ENCODE measurements around the gene CYB5R4. TPM values are rescaled to one million over a fixed set of nuclear protein-coding genes. Genes with fewer than 3 reads are reported as not detected.

Gene CYB5R4
- total RNA-seq, 1 donor from 2014 or later: 5.2 TPM

DNA sequence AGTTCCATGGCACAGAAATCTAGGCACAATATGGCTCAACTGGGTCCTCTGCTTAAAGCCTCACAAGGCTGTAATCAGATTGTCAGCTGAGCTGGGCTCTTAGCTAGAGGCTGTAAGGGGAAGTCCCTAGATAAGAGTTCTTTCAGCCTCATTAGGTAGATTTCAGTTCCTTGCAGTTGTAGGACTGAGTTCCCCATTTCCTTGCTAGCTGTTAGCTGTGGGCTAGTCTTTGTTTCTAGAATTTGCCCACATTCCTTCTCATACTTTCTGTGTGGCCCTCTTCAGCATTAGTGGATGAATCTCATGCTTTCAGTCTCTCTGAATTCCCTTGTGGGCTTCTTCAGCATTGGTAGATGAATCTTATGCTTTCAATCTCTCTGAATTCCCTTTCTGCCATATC lies 103.1 kb downstream of the CYB5R4 start:
- H3K36me3 ChIP-seq (ENCODE audit: control insufficient read depth in 3 of 3, insufficient read depth in 3 of 3, low read length in 3 of 3): peaks cover 6 to 21% (median 17%) of the 10 kb centered on the region in 3 donors
- H3K27me3 ChIP-seq (ENCODE audit: control insufficient read depth in 3 of 3, insufficient read depth in 3 of 3, low read length in 3 of 3): no peaks in the 10 kb centered on the region
- no peaks in the 10 kb centered on the region for H3K9me3 ChIP-seq (ENCODE audit: control insufficient read depth in 3 of 3, low read length in 3 of 3)
- H3K4me1 ChIP-seq (ENCODE audit: control insufficient read depth in 3 of 3, insufficient read depth in 3 of 3, low read length in 3 of 3): no peaks in the 10 kb centered on the region
- H3K4me3 ChIP-seq (ENCODE audit: low read length in 3 of 3): no peak overlapping the region
- H3K27ac ChIP-seq (ENCODE audit: low read depth, low read length): no peak overlapping the region
- H3K9ac ChIP-seq (ENCODE audit: low read depth in 1 of 3, low read length in 3 of 3): no peak overlapping the region

DNA sequence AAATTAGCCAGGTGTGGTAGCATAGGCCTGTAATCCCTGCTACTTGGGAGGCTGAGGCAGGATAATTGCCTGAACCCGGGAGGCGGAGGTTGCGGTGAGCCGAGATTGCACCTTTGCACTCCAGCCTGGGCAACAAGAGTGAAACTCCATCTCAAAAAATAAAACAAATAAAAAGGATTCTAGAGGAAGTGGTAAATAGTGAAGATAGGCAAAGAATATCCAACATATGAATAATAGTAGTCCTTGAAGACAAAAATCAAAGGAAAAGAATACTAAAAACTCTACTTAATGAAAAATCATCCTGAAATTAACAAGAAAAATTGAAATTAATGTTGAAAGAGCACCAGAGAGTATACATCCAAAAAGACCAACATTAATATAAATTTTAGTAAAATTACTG lies 107.0 kb downstream of the CYB5R4 start:
- Histone ChIP-seq H3K27me3 (ENCODE audit: control insufficient read depth in 3 of 3, insufficient read depth in 3 of 3, low read length in 3 of 3) (no peaks in the 10 kb centered on the region), H3K9me3 (ENCODE audit: control insufficient read depth in 3 of 3, low read length in 3 of 3) (no peaks in the 10 kb centered on the region), H3K4me1 (ENCODE audit: control insufficient read depth in 3 of 3, insufficient read depth in 3 of 3, low read length in 3 of 3) (no peaks in the 10 kb centered on the region), H3K27ac (ENCODE audit: low read depth, low read length) (no peak overlapping the region), H3K9ac (ENCODE audit: low read depth in 1 of 3, low read length in 3 of 3) (no peak overlapping the region), H3K4me3 (ENCODE audit: low read length in 3 of 3) (no peak overlapping the region), H3K36me3 (ENCODE audit: control insufficient read depth in 3 of 3, insufficient read depth in 3 of 3, low read length in 3 of 3) (peaks cover 0 to 15% (median 10%) of the 10 kb centered on the region in 3 donors)

DNA sequence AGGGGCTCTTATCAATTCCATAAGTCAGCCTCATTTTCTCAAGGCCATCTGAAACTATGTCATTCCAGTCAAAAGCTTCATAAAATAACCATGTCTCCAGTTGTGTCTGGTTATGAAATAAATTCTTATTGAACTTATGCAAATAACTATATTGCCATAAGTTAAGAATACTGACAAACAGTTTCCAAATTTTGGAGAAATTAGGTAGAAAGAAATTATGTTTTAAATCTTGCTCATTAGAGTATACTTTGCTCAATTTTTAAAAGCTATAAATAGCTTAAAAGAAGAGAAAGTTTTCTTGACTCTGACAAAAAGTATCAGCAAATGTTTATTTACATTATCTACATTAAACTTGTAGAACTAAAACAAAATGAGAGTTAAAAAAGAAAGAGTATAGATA lies 111.1 kb downstream of the CYB5R4 start:
- H3K4me3 ChIP-seq (ENCODE audit: low read length in 3 of 3): no peak overlapping the region
- H3K9me3 ChIP-seq (ENCODE audit: control insufficient read depth in 3 of 3, low read length in 3 of 3): no peaks in the 10 kb centered on the region
- H3K27me3 ChIP-seq (ENCODE audit: control insufficient read depth in 3 of 3, insufficient read depth in 3 of 3, low read length in 3 of 3): no peaks in the 10 kb centered on the region
- H3K4me1 ChIP-seq (ENCODE audit: control insufficient read depth in 3 of 3, insufficient read depth in 3 of 3, low read length in 3 of 3): no peaks in the 10 kb centered on the region
- no peak overlapping the region for H3K27ac ChIP-seq (ENCODE audit: low read depth, low read length)
- H3K9ac ChIP-seq (ENCODE audit: low read depth in 1 of 3, low read length in 3 of 3): no peak overlapping the region
- H3K36me3 ChIP-seq (ENCODE audit: control insufficient read depth in 3 of 3, insufficient read depth in 3 of 3, low read length in 3 of 3): no peaks in the 10 kb centered on the region

DNA sequence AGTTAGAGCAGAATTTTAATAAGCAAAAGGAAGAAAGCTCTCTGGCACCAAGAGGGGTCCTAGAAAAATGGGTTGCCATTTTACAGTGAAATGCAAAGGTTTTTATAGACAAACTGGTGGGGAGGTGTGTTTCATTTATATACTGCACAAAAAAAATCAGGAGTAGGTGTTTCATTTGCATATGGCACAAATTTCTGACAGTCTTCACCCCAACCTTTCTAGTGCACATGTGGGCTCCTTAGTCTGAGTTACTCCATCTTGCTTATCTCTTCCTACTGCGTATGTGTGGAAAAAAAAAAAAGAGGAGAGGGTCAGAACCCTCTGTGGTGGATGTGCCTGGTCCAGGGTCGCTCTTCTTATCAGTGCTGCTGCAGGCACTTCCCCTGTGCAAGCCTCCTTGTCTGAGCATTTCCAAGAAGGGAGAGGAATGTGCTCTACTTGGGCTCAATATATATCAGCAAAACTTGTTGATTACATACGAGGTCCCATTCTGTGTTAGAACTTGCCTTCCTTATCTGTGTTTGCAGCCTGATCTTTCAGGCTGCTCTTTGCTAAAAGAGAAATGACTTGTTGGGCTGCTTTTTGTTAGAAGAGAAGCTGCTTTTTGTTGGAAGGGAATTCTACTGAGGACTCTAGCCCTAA lies 115.0 kb downstream of the CYB5R4 start:
- Histone ChIP-seq H3K4me1 (ENCODE audit: control insufficient read depth in 3 of 3, insufficient read depth in 3 of 3, low read length in 3 of 3) (no peaks in the 10 kb centered on the region), H3K4me3 (ENCODE audit: low read length in 3 of 3) (no peak overlapping the region), H3K36me3 (ENCODE audit: control insufficient read depth in 3 of 3, insufficient read depth in 3 of 3, low read length in 3 of 3) (no peaks in the 10 kb centered on the region), H3K27ac (ENCODE audit: low read depth, low read length) (no peak overlapping the region), H3K9ac (ENCODE audit: low read depth in 1 of 3, low read length in 3 of 3) (no peak overlapping the region), H3K27me3 (ENCODE audit: control insufficient read depth in 3 of 3, insufficient read depth in 3 of 3, low read length in 3 of 3) (no peaks in the 10 kb centered on the region), H3K9me3 (ENCODE audit: control insufficient read depth in 3 of 3, low read length in 3 of 3) (no peaks in the 10 kb centered on the region)

DNA sequence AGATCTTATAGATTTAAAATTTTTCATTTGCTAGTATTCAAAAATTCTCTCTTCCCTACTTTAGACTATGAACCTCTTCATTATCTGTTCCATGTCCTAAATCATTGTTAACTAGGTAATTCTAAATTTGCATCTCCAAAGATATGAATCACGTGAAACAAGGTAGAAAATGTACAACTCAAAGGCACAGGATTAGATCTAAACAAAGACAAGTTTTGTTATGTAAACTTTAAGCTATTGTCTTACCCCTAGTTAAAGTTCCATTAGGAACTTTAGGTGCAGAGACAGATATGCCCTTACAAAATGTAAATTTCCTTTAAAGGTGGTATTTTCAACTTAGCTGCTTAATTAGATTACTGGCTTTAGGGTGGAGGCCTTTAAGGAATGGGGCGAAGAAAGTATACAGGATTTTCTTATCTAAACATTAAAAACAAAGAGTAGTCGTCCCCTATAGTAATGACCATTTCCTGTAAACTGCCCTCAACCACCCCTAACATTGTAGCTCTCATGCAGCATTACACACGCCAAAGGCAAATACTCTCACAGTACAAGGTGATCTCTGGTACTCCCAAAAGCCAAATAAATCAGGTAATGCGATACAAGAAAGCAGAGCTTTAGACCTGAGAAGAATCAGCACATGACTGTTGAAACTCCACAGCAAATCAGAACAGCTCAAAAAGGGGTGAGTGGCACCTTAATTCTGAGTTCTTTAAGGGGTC lies 116.7 kb downstream of the CYB5R4 start:
- Histone ChIP-seq H3K4me3 (ENCODE audit: low read length in 3 of 3) (no peak overlapping the region), H3K9ac (ENCODE audit: low read depth in 1 of 3, low read length in 3 of 3) (no peak overlapping the region), H3K27ac (ENCODE audit: low read depth, low read length) (no peak overlapping the region), H3K27me3 (ENCODE audit: control insufficient read depth in 3 of 3, insufficient read depth in 3 of 3, low read length in 3 of 3) (no peaks in the 10 kb centered on the region), H3K4me1 (ENCODE audit: control insufficient read depth in 3 of 3, insufficient read depth in 3 of 3, low read length in 3 of 3) (no peaks in the 10 kb centered on the region), H3K9me3 (ENCODE audit: control insufficient read depth in 3 of 3, low read length in 3 of 3) (no peaks in the 10 kb centered on the region), H3K36me3 (ENCODE audit: control insufficient read depth in 3 of 3, insufficient read depth in 3 of 3, low read length in 3 of 3) (no peaks in the 10 kb centered on the region)

DNA sequence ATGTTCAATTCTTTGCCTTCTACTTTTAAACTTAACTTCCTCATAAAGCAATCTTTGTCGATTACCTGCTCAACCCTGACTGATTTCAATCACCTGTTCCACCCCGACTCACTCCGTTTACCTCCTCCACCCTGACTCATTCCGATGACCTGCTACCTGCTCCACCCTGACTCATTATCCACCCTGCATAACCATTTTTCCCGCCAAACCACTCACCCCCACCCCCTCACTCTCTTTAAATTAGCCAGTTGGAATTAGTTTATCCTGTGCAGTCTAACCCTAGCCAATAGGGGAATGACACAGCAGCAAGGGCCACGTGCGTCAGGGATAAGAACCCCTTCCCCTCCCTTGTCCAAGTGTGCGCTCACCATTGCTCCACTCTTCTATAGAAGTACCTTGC lies 117.4 kb downstream of the CYB5R4 start:
- Histone ChIP-seq H3K9me3 (ENCODE audit: control insufficient read depth in 3 of 3, low read length in 3 of 3) (no peaks in the 10 kb centered on the region), H3K4me1 (ENCODE audit: control insufficient read depth in 3 of 3, insufficient read depth in 3 of 3, low read length in 3 of 3) (no peaks in the 10 kb centered on the region), H3K27me3 (ENCODE audit: control insufficient read depth in 3 of 3, insufficient read depth in 3 of 3, low read length in 3 of 3) (no peaks in the 10 kb centered on the region), H3K4me3 (ENCODE audit: low read length in 3 of 3) (no peak overlapping the region), H3K27ac (ENCODE audit: low read depth, low read length) (no peak overlapping the region), H3K36me3 (ENCODE audit: control insufficient read depth in 3 of 3, insufficient read depth in 3 of 3, low read length in 3 of 3) (no peaks in the 10 kb centered on the region), H3K9ac (ENCODE audit: low read depth in 1 of 3, low read length in 3 of 3) (no peak overlapping the region)

DNA sequence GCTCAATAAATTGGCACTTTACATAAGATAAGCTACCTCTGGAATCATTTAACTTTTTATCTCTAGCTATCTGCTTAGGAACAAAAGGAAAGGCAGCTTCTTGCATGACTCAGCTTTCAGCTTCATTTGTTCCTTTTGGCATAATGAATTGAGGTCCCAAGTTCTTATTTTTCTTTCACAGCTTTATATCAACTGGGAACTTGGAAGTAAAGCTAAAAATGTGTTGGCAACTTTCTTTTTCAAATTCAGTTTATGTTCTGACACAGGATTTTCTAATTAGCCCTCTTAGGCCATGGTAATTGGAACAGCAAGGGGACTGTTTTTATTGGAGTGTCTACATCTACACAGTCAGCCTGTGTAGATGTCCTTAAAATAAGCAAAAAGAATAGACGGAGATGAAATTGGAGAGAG lies 118.8 kb downstream of the CYB5R4 start:
- Histone ChIP-seq H3K27me3 (ENCODE audit: control insufficient read depth in 3 of 3, insufficient read depth in 3 of 3, low read length in 3 of 3) (no peaks in the 10 kb centered on the region), H3K27ac (ENCODE audit: low read depth, low read length) (no peak overlapping the region), H3K36me3 (ENCODE audit: control insufficient read depth in 3 of 3, insufficient read depth in 3 of 3, low read length in 3 of 3) (peaks cover 0 to 2% (median 0%) of the 10 kb centered on the region in 3 donors), H3K4me3 (ENCODE audit: low read length in 3 of 3) (no peak overlapping the region), H3K9me3 (ENCODE audit: control insufficient read depth in 3 of 3, low read length in 3 of 3) (no peaks in the 10 kb centered on the region), H3K9ac (ENCODE audit: low read depth in 1 of 3, low read length in 3 of 3) (no peak overlapping the region), H3K4me1 (ENCODE audit: control insufficient read depth in 3 of 3, insufficient read depth in 3 of 3, low read length in 3 of 3) (no peaks in the 10 kb centered on the region)

DNA sequence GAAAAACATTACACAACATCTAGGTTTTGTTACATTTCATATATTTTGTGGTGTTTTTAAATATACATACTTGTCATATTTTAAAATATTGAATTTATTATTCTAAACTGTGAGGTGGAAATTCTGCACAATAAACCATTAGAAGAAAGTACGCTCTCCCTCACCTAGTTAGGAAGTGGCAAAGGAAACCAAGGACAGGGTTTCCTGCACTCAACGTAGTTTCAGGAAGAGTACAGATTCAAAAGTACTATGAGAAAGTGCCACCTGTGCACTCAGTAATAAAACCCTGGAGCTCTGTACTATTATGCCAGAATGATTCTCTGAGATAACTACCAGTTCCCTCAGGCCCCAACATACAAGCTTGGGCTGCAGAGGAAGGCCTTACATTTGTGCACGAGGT lies 119.5 kb downstream of the CYB5R4 start:
- Histone ChIP-seq H3K36me3 (ENCODE audit: control insufficient read depth in 3 of 3, insufficient read depth in 3 of 3, low read length in 3 of 3) (peaks cover 0 to 3% (median 0%) of the 10 kb centered on the region in 3 donors), H3K4me3 (ENCODE audit: low read length in 3 of 3) (no peak overlapping the region), H3K27ac (ENCODE audit: low read depth, low read length) (no peak overlapping the region), H3K9me3 (ENCODE audit: control insufficient read depth in 3 of 3, low read length in 3 of 3) (no peaks in the 10 kb centered on the region), H3K27me3 (ENCODE audit: control insufficient read depth in 3 of 3, insufficient read depth in 3 of 3, low read length in 3 of 3) (no peaks in the 10 kb centered on the region), H3K9ac (ENCODE audit: low read depth in 1 of 3, low read length in 3 of 3) (no peak overlapping the region), H3K4me1 (ENCODE audit: control insufficient read depth in 3 of 3, insufficient read depth in 3 of 3, low read length in 3 of 3) (no peaks in the 10 kb centered on the region)

DNA sequence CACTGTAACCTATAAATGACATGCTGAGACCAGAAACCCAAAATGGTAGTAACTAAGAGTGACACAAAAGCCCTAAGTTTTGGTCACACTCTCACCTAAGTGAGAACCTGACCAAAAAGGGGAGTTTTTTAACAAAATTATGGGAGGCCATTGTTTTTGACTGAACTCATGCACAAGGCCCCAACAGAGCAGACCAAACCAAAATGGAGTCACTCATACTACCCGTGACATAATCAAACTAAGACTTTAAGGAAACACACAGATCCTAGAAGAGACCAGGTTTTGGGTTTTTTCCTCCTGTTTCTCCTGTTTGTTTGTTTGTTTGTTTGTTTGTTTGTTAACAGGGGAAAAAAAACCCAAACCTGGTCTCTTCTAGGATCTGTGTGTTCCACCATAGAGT lies 124.9 kb downstream of the CYB5R4 start:
- H3K4me3 ChIP-seq (ENCODE audit: low read length in 3 of 3): no peak overlapping the region
- H3K4me1 ChIP-seq (ENCODE audit: control insufficient read depth in 3 of 3, insufficient read depth in 3 of 3, low read length in 3 of 3): no peaks in the 10 kb centered on the region

DNA sequence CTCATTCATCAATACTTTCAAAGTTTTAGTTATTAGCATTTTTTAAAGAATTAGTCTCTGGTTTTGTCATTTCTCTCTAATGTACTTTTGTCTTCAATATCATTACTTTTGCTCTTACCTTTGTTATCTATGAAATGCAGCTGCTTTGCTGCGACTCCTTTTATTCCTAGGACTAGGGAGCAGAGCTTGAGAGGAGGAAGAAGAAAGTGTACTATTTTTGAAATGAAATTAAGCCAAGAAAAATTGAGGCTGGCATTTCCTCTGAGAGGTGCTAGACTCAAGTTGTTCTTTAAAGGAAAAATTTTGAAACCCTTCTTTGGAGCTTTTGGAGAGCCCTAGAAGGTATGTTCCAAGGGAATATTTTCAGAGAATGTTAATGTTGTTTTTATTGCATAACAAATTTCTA lies 125.8 kb downstream of the CYB5R4 start:
- Histone ChIP-seq H3K9ac (ENCODE audit: low read depth in 1 of 3, low read length in 3 of 3) (no peak overlapping the region), H3K27ac (ENCODE audit: low read depth, low read length) (no peak overlapping the region), H3K36me3 (ENCODE audit: control insufficient read depth in 3 of 3, insufficient read depth in 3 of 3, low read length in 3 of 3) (peaks cover 0 to 3% (median 0%) of the 10 kb centered on the region in 3 donors), H3K4me1 (ENCODE audit: control insufficient read depth in 3 of 3, insufficient read depth in 3 of 3, low read length in 3 of 3) (no peaks in the 10 kb centered on the region), H3K27me3 (ENCODE audit: control insufficient read depth in 3 of 3, insufficient read depth in 3 of 3, low read length in 3 of 3) (no peaks in the 10 kb centered on the region), H3K9me3 (ENCODE audit: control insufficient read depth in 3 of 3, low read length in 3 of 3) (no peaks in the 10 kb centered on the region), H3K4me3 (ENCODE audit: low read length in 3 of 3) (no peak overlapping the region)

More for the DNA sequence above, 124.9 kb downstream of the CYB5R4 start:
- Histone ChIP-seq H3K27me3 (ENCODE audit: control insufficient read depth in 3 of 3, insufficient read depth in 3 of 3, low read length in 3 of 3) (no peaks in the 10 kb centered on the region), H3K9me3 (ENCODE audit: control insufficient read depth in 3 of 3, low read length in 3 of 3) (no peaks in the 10 kb centered on the region), H3K36me3 (ENCODE audit: control insufficient read depth in 3 of 3, insufficient read depth in 3 of 3, low read length in 3 of 3) (peaks cover 0 to 3% (median 0%) of the 10 kb centered on the region in 3 donors), H3K9ac (ENCODE audit: low read depth in 1 of 3, low read length in 3 of 3) (no peak overlapping the region), H3K27ac (ENCODE audit: low read depth, low read length) (no peak overlapping the region)
